Ureter (tissue), 1 donor: Measurements from ENCODE around the gene TRABD2B. TPM values are rescaled to one million over a fixed set of nuclear protein-coding genes. Genes with fewer than 3 reads are reported as not detected.

Experiments used
- DNase-seq: peaks from one replicate; pipeline ENCODE4 v3.0.0-alpha.2; 2020; ENCODE audit warnings: low spot score
- total RNA-seq: library from RNA; stranded (reverse); gene quantifications from one replicate; pipeline ENCODE4 v1.2.4, GENCODE V29; 2023
- donor health status: DM: yes; HTN: yes; CAD: no.

The TRABD2B gene
- total RNA-seq, 1 donor from 2014 or later: 4.6 TPM

DNA sequence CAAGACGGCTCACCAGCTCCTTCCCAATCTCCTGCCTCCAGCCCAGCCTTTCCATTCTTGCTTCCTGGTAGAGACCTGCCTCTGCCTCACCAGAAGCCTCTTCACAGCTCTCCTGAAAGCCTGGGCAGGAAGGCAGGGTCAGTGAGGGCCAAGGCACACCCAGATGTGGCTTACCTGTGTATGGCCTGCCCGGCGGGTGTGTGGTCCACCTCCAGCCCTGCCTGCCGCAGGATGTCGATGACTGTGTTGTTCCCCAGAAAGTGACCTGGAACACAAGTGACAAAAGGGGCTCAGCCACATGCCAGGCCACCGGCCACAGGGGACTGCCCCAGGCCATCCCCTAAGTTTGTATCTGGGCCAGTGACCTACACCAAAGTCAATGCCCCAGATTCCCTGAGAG lies 218.9 kb downstream of the TRABD2B start:
- DNase-seq: no peak

DNA sequence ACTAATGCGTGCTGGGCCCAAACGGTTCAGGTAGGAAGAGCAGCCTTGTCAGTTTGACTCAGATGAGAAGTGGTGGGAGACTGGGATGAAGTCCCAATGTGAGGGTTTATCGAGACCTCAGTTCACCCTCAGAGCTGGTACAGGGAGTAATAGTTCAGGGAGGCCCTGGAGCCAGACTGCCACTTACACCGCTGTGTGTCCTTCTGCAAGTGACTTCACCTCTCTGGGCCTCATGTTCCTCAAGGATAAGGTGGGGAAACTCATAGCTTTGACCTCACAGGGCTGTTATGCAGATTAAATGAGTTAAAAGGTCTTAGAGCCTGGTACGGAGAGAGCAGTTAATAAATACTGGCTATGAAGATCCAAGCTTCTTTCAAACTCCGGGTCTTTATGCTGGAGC lies 219.9 kb downstream of the TRABD2B start:
- no peak for DNase-seq

DNA sequence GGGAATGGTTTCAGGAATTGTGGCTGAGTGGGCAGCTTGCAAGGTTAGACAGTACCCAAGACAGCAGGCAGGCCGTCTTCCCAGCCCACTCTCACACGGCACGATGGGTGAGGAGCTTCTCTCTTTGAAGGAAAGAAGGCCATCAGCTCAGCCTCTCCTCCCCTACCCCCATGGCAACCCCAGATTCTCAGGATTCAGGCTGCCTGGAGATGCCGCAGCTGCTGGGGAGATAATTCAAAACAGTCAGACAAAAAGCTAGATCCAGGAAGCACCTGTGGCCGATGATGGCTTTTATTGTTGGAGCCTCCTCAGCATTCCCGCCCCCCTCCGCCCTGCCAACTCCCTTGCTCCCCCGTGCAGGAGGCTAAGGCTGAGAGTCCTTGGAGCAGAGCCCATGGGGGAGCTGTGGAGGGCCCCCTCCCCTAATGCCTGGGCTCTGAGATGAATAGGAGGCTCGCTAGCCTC lies 220.5 kb downstream of the TRABD2B start:
- DNase-seq: no peak

DNA sequence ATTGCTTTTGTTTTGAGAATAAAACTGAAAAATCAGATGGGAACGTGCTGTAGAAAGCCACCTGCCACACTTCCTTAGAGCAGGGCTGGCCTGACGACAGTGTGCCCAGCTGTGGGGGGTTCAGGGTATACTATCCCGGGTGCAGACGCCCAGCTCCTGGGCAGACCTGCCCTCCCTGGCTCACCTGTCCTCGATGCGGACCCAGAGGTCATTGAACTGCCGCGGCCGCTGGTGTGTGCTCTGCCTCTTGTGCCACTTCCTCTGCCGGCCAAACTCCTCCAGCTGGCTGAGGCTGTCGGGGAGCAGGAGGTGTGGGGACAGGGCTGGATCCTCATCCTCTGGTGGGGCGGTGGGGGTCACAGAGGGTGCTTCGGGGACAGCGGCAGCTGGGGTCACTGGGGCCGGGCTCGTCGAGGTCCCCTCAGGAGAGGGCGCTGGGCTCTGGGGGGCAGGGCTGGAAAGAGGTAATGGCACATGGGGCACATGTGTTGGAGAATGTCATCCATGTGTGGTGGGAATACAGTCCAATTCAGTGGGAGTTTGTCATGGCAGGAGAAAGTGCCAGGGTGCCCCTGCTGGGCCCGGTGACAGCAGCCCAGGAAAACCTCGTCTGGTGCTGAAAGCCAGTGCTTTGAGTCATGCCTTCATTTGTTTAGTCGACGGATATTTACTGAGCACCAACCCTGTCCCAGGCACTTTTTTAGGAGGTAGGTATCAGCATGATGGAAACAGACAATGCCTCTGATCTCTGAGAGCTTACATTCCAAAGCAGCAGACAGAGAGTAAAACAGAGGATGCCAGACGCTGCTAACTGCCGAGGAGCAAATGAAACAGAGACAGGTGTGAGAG lies 222.0 kb downstream of the TRABD2B start:
- no peak for DNase-seq

DNA sequence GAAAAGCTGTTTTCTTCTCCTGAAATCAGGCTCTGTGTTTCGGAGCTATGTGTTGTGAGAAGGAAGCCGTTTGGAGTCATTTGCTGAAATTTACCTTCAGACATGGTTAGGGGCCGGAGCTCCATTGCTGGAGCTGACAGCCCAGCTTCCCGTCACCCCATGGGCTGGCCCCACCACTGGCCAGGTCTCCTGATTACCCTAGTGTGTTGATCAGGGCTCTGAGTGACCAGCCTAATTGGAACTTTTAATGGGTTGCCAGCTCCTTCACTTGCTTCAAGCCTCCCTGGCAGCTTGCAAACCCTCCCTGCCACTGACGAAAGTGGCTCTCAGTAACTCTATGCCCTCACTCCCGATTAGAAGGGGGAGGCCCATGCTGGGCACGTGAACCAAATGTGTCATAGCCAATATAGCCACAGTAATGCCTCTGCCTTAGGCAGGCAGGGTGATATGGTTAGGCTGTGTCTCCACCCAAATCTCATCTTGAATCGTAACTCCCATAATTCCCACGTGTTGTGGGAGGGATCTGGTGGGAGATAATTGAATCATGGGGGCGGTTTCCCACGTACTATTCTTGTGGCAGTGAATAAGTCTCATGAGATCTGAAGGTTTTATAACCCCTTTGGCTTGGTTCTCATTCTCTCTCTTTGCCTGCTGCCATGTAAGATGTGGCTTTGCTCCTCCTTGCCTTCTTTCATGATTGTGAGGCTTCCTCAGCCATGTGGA lies 224.1 kb downstream of the TRABD2B start:
- no peak for DNase-seq

DNA sequence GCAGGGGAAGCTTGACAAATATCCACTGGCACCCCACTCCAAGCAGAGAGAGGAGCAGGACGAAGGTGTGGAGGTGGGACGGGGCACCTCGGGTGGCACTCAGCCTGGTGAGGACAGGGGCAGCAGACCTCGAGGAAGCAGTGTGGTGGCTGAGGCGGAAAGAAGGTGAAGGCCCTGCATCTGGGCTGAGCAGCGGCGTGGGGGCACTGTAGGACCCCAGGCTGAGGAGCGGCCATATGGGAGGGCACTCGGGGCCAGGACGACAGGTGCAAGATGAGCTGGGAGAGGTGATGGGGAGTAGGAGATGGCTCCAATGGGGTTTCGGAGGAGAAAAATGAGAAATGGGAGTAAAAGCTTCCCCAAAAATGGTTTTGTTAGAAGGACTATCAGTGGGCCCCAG lies 224.9 kb downstream of the TRABD2B start:
- no peak for DNase-seq

DNA sequence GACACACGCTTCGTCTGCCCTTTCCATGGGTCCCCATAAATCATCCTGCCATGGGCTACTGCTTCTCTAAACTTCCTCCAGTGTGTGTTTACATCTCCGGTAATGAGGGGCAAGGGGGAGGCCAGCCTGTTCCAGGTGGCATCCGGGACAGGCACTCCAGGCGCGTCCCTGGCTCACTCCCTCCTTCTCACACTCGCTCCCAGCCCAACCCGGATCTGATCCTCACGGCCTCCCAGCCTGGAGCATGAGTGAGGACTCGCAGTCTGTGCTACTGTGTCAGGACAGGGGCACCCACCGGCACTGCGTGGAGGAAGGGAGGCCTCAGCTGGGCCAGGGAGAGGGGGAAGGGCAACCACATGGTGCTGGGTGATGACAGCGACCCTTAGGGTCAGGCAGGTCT lies 225.4 kb downstream of the TRABD2B start:
- no peak for DNase-seq

DNA sequence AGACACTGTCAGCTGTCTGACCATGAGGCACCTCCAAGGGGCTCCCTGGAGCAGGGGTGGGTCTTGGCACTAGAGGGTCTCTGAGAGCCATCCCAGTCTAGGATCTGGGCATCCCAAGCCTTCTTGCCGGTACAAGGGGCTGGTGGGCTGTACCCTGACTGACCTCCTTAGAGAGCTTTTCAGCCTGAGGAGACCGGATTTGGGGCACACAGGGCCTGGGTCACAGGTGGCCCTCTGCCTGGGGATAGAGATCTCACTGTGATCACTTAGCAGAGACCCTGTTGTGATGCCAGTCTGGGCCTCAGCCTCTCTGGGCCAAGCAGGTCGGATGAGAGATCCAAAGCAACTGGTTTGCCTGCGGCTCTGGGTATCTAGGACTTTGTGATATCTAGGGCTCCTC lies 227.2 kb downstream of the TRABD2B start:
- DNase-seq: no peak

DNA sequence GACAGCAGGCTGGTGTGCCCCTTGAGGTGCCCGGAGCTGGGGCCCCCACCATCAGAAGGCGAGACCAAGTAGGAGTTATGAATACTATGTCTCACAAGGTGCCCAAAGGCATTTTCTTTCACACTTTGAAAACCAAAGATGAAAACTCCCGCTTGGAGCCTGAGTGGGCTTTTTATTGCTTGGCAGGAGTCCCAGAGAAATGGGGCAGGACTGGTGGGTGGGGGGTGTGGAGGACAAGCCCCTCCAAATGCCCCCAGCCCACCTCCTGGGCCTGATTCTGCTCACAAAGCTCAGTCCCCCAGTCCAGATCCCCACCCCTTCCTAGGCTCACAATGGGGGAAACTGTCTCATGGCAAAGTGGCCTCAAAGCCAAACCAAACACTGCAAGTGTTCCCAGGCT lies 227.9 kb downstream of the TRABD2B start:
- DNase-seq: no peak

DNA sequence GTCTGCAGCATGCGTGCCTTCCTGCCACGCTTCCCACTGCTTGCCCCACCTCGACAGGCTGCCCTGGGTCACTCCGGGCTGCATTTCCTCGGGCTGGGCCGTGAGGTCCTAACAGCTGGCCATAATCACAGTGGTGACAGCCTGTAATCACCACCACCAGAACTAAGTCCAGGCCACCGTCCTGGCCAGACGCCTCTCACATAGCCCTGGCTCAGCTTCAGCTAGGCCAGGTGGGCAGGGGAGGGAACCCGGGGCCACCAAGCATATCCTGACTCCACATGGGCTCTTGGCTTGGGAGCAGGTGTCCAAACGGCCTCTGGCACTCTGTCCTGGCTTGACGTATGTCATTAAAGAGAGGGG lies 229.5 kb downstream of the TRABD2B start:
- no peak for DNase-seq

DNA sequence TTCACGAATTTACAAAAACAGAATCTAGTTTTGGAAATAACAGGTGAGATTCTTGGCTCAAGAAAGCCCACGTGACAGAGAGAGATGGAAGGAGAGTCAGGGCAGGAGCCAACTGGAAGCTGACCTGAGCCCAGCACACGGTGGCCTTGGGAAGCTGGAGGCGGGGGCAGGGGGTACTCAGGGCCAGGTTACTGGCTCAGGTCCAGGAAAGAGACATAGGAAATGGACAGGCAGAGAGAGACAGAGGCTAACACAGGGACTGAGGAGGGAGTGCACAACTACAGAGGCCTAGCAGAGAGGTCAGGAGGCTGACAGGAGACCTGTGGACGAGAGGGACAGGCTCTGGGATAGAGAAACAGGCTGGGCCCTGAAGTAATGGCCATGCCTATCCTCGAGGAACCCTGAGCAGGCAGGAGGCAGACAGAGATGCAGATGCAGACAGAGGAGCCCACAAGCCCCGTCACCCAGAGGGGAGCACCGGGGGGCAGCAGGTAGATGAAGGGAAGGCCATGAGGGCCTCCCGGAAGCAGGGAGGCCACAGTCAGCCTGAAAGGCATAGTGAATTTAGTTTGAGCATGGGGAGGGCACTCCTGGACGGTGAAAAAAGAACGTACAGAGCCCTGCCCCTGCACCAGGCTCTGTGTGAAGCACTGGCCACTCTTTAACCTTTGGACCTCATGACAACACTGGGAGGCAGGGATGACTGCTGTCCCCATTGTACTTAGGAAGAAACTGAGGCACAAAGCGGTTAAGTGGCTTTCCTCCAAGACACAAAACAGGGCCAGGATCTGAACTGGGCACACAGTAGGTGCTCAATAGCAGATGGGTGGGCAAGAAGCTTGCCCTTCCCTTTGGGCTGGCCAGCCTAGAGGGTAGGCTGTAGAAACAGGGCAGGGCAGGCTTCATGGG lies 230.1 kb downstream of the TRABD2B start:
- no peak for DNase-seq

DNA sequence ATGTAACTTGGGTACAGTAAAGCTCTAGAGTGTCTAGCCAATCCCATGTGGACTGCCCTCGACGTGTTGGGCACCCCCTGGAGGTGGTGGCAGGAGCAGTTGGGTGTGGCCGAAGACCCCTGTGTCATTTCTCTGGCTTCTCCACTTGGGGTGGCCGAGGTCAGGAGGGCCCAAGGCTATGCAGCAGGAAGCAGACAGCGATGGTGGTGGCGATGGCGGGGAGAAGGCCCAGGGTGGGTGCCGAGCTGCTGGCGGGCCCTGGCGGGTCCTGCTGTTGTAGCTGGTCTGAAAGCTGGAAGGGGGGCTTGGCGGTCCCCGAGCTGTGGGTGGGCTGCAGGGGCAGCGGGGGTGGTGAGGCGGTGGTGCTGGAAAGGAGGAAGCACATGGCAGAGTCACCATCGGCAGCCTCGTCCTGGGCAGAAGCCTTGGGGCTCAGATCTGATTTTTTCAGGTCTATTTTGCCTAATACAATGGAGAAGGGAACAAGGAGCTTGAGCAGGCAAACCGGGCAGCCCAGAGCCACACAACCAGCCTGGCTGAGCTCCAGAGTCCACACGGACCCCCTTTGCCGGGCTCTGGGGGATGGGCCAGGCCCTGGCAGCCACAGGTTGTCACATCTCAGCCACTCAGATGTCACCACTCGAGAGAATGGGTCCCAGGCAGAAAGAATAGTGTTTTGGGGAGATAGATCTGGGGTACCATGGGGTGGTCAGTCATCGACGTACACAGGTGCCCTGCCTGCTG lies 231.3 kb downstream of the TRABD2B start:
- no peak for DNase-seq

DNA sequence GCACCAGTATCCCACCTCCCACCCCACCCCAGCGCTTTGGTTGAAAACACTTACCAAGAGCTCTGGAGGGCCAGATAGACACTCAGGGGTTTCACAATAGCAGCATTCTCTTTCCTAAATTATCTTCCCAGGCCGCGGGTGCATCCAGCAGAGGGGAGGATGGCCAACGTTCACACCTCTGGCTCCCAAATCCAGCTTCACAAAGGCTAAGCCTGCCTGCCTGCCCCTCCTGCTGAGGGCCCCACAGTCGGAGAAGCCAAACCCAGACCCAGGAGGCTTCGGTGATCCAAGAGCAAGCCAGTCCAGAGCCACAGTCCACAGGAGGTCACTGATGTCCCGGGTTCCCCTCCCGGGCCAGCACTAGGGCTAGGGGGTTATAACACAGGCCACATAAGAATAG lies 231.9 kb downstream of the TRABD2B start:
- DNase-seq: no peak

DNA sequence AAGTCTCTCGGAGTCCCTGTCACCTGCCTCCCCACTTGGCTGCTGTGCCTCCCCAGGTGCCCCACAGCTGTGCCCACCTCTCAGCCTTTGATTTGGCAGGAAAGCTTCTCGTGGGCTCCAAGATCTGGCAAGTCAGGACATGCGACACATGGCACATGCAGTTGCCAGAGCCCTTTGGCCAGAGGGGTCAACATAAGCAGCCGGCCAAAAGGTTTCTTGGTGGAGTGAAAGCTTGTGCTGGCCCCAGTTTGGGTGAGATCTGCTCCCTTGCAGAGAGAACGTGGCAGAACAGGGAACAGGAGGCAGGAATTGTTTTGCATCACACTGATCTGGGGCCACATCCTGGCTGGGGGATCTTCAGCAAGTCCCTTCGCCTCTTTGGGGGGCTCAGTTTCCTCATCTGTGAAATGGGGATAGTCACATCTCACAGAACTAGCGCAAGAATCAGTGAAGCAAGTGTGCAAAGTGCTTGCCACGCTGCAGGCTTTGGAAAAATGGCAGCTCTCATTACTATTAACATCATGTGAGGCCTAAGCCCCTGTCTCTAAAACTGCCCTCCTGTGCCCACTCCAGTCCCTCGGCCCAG lies 232.6 kb downstream of the TRABD2B start:
- no peak for DNase-seq

DNA sequence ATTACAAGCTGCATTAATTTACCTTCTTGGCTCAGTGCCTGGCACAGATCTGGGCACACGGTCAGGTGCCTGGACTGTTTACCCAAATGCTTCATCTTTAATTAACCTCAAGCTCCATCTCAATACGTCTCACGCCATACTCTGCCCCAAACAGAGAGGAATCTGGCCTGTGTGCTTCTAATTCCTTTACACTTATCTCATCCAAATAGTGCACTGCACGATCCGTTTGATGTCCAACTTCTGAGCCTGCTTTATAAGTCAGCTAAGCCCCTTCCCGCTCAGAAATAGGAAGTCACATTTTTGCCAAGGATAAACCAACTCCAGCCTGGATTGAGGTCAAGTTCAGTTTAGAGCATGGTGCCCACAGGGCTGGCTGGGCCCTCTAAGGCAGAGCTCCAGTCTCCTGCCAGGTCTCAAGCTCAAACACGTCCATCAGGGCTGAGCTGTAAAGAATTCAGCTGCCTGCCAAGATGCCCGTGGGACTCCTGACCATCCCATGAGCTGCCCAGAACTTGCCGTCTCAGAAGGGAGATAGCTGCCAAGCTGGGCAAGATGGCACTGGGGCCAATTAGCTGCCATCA lies 233.5 kb downstream of the TRABD2B start:
- no peak for DNase-seq

DNA sequence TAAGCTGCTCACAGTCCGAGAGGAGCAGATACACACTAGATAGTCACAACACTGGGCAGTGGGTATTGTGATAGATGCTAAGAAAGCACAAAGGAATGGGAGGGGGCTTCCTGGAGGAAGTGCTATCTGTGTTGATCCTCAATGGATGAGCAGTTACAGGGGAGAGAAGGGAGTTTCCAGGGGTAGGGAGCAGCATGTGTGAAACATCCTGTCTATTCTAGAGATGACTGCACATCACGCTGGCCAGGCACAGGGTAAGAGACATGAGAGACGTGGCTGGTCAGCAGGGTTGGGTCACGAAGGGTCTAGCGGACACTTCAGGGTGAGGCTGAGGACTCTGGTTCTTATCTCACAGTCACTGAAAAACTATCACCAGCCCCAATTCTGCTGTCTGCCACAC lies 235.2 kb downstream of the TRABD2B start:
- no peak for DNase-seq

DNA sequence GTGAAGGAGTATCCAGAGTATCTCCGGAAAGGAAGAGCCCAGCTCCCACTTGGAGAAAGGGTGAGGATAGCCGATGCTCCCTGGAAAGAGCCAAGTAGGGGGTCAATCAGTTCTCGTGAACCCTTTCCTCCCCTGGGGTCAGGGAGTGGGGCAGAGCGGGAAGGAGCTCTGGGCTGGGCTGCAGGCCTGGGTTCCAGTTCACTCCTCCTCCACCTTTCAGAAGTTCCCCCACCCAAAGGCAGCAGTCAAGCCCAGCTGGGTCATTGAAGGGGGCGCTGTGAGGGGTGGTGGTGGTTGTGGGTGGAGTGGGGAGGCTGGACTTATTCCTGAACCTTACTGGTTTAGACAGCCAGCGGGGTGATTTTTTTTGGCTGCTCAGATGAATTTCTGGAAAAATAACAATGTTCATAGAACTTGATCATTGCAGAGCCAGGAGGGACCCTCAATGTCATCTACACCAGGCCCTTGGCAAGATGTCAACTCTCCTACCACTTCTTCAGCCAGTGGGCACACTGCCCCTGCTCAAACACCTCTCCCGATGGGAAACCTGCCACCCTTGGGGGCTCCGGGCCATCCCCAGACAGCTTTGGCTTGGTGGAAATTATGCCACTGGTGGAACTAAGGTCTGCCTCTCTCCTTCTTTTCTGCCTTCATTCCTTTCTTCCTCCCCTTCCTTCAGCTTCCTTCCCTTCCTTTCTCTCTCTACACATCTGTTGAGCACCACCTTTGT lies 235.8 kb downstream of the TRABD2B start:
- DNase-seq: no peak

DNA sequence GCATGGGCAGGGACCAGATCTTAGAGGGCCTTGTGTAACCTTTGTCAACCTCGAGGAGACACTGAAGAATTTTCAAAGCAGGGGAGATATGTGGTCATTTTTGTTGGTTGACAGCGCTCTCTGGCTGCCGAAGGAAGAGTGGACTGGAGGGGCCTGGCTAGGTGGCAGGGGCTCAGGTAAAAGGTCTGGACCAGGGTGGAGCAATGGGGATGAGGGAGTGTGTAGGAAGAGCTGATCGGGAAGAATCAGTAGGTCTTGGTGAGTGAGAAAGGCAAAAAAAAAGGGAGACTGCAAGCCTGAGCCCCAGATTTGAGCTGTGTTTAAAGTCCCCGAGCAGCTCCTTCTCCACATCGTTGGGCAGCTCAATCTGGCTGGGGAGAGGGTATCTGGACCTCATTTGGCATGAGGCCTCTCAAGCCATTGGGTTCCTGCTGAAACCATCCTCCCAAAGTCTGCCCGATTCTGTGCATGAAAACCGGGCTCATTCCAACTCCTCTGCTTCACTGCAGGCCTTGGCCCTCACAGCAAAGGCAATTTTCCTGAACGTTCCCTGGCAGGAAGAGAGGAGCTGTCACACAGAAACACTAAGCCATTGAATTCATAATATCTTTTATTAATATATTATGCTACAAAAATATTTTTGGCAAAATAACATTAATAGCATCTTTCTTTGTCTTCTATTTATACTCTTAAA lies 237.1 kb downstream of the TRABD2B start:
- DNase-seq: no peak

DNA sequence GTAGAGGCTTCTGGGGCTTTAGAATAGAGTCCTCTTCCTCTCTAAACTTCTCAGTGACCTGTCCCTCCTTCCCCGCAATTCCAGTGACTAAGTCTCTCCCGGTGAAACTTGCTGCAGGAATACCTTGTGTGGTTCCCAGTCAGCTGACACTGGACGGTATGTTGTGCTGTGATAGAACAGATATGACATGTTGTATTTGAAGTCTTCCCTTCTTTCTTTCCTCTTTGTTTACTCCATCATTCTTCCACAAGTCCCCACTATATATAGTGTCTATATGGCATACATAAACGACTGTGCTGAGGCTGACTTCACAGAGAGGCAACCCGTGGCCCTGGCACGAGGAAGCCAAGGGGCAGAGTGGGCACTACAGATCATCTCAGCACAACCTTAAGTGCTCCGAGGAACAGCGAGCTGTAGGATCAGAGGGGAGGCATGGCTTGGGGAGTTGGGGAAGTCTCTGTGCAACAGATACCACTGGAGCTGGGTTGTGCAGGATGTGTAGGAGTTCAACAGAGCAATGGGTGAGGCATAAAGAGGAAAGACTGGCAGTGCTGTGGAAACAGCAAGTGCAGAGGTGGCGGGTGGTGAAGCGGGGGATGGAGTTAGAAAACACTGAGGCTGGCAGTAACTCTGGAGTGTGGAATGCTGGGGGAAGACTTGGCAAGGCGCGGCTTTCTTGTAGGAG lies 237.8 kb downstream of the TRABD2B start:
- no peak for DNase-seq
